ENCODE measurements around the gene CFAP91.

GRCh38 chr3:119662604-119663373 is 40.0 kb upstream of the CFAP91 start:
- no peak for TF ChIP-seq CTCF (IDR thresholded peaks at IDR 0.05)
- no peak for TF ChIP-seq POLR2A (IDR thresholded peaks at IDR 0.05)
